Neutrophil (primary cell): ENCODE results near the gene PSKH1.

Source experiments
- H3K27ac ChIP-seq: fragments of 200-600 bp; sonication (generic); 2 replicates; pipeline ENCODE4 v1.5.1; 2016; ENCODE audit warnings: mild to moderate bottlenecking, moderate library complexity
- H3K27me3 ChIP-seq: fragments of 200-600 bp; sonication (generic); 2 replicates; pipeline ENCODE4 v1.6.0; 2016; ENCODE audit warnings: mild to moderate bottlenecking
- H3K36me3 ChIP-seq: fragments of 200-600 bp; sonication (generic); 2 replicates; pipeline ENCODE4 v1.5.1; 2017
- H3K4me1 ChIP-seq, 2 experiments: fragments of 200-600 bp in 1 of 2; sonication (generic) in 1 of 2; 1 replicate in 1 of 2; 2 replicates in 1 of 2; pipeline versions ENCODE4 v1.5.1 to v1.6.1; 2013 to 2016; ENCODE audit warnings: low read depth in 1 of 2, low read length in 1 of 2, mild to moderate bottlenecking in 1 of 2, moderate library complexity in 1 of 2; ENCODE audit not compliant: control insufficient read depth in 1 of 2, insufficient read depth in 1 of 2
- H3K4me3 ChIP-seq, 2 experiments: fragments of 200-600 bp in 1 of 2; sonication (generic) in 1 of 2; 1 replicate in 1 of 2; 2 replicates in 1 of 2; pipeline ENCODE4 v1.5.1; 2013 to 2016; ENCODE audit warnings: low read depth in 1 of 2, low read length in 1 of 2, mild to moderate bottlenecking in 1 of 2, moderate library complexity in 1 of 2
- H3K9me3 ChIP-seq: fragments of 200-600 bp; sonication (generic); 2 replicates; pipeline ENCODE4 v1.5.1; 2016
- CTCF ChIP-seq: fragments of 200-600 bp; sonication (generic); IDR thresholded peaks from 2 replicates; pipeline ENCODE4 v1.5.1; 2016; ENCODE audit warnings: antibody characterized with exemption

PSKH1 gene

GRCh38 chr16:67871256-67871655 is 21.8 kb upstream of the PSKH1 start:
- Histone ChIP-seq H3K4me3 (no peak overlapping the region), H3K4me1 (peaks cover 23 to 27% of the 10 kb centered on the region in 2 experiments), H3K9me3 (no peaks in the 10 kb centered on the region), H3K27me3 (no peaks in the 10 kb centered on the region), H3K36me3 (peaks cover 19% of the 10 kb centered on the region), H3K27ac (peak overlapping the region; percentile 85)
- no peak for TF ChIP-seq CTCF

GRCh38 chr16:67872131-67872630 is 20.9 kb upstream of the PSKH1 start:
- Histone ChIP-seq H3K36me3 (peaks cover 26% of the 10 kb centered on the region), H3K4me3 (peak overlapping the region; percentile 84 to 90), H3K9me3 (no peaks in the 10 kb centered on the region), H3K4me1 (peaks cover 23 to 27% of the 10 kb centered on the region in 2 experiments), H3K27me3 (no peaks in the 10 kb centered on the region), H3K27ac (peak overlapping the region; percentile 85)
- TF ChIP-seq CTCF = no peak

GRCh38 chr16:67872631-67873434 is 20.2 kb upstream of the PSKH1 start, which contains the start of gene EDC4:
Gene EDC4, plus strand, starts transcription at chr16:67873052. Its CDS starts 210 bp downstream, at chr16:67873262.
- Histone ChIP-seq H3K36me3 (peaks cover 28% of the 10 kb centered on the region), H3K27me3 (no peaks in the 10 kb centered on the region), H3K27ac (peak within 1 kb of the TSS; percentile 85), H3K4me3 (peak within 1 kb of the TSS; percentile 84 to 90), H3K4me1 (peaks cover 23 to 27% of the 10 kb centered on the region in 2 experiments), H3K9me3 (no peaks in the 10 kb centered on the region)
- peak; percentile 49 for TF ChIP-seq CTCF

- Histone ChIP-seq H3K27me3 (no peaks in the 10 kb centered on the region), H3K4me1 (peaks cover 23 to 27% of the 10 kb centered on the region in 2 experiments), H3K9me3 (no peaks in the 10 kb centered on the region), H3K36me3 (peaks cover 28% of the 10 kb centered on the region), H3K4me3 (peak overlapping the region; percentile 84 to 90), H3K27ac (peak overlapping the region; percentile 85)
- TF ChIP-seq CTCF = no peak
These were observed 19.4 kb upstream of the PSKH1 start for GRCh38 chr16:67873435-67874370.

- no peak for TF ChIP-seq CTCF
- Histone ChIP-seq H3K27ac (no peak overlapping the region), H3K4me3 (peak overlapping the region; percentile 84 to 90), H3K4me1 (peaks cover 23 to 27% of the 10 kb centered on the region in 2 experiments), H3K36me3 (peaks cover 35% of the 10 kb centered on the region), H3K27me3 (no peaks in the 10 kb centered on the region), H3K9me3 (no peaks in the 10 kb centered on the region)
These were observed 18.7 kb upstream of the PSKH1 start for GRCh38 chr16:67874372-67874771.
